K562 (cell line): ENCODE measurements around the gene MOB3B. TPM values are rescaled to one million over a fixed set of nuclear protein-coding genes. Genes with fewer than 3 reads are reported as not detected.

Experiments
- ATAC-seq: fragments of 200-7000 bp; cut with Tn5 transposase; 3 replicates; pipeline ENCODE4 v1.9.1; 2020; ENCODE audit warnings: moderate library complexity
- BruUV-seq: library from RNA; stranded (reverse); fragments of 400-500 nt; replicated peaks from 2 replicates; lab custom pipeline; 2021; lab: Mats Ljungman, UMichigan
- CTCF ChIA-PET: fragments of 300-600 bp; formaldehyde crosslinking; extraction: SDS; loops from one replicate; lab custom pipeline; 2021; ENCODE audit warnings: low intra/inter-chr PET ratio; lab: Yijun Ruan, JAX
- POLR2A ChIA-PET: fragments of 300-600, 350-650 bp; sonication (Branson Sonifier 250); formaldehyde crosslinking; extraction: SDS; loops from one replicate; lab custom pipeline; 2021; ENCODE audit warnings: antibody characterized with exemption, inconsistent platforms; lab: Yijun Ruan, JAX
- DNase-seq, 4 experiments: peaks; one replicate each; pipeline versions ENCODE4 v3.0.0 to v3.0.0-alpha.2; 2011 to 2018; ENCODE audit warnings: low spot score in 3 of 4, mixed read lengths in 3 of 4; ENCODE audit errors: extremely low read depth in 1 of 4
- FAIRE-seq: peaks from 2 replicates; lab custom pipeline; 2011; peaks lifted over from hg19 to GRCh38; lab: Jason Lieb, UNC
- H2AFZ ChIP-seq: 2 replicates; pipeline ENCODE4 v1.6.0; 2011; ENCODE audit warnings: low read depth, low read length, control low read depth, inconsistent platforms
- H3K27ac ChIP-seq: fragments of 200-600 bp; 3 replicates; pipeline ENCODE4 v1.8.0; 2011; ENCODE audit warnings: low read depth, mild to moderate bottlenecking, control low read depth, inconsistent platforms, low read length, moderate library complexity, mixed read lengths; ENCODE audit errors: extremely low read depth
- H3K27me3 ChIP-seq, 2 experiments: fragments of 300-600 bp in 1 of 2; 2 replicates in 1 of 2; 3 replicates in 1 of 2; pipeline versions ENCODE4 v1.6.0 to v1.8.0; 2011; ENCODE audit warnings: inconsistent platforms in 2 of 2, low read length in 2 of 2, mild to moderate bottlenecking in 1 of 2, mixed read lengths in 1 of 2, moderate library complexity in 1 of 2; ENCODE audit not compliant: control insufficient read depth in 2 of 2, insufficient read depth in 2 of 2
- H3K36me3 ChIP-seq: fragments of 300-600 bp; 3 replicates; pipeline ENCODE4 v1.8.0; 2011; ENCODE audit warnings: mild to moderate bottlenecking, low read length, inconsistent platforms; ENCODE audit not compliant: control insufficient read depth, insufficient read depth
- H3K4me1 ChIP-seq, 2 experiments: fragments of 200-600 bp in 1 of 2; replicated peaks in 1 of 2; 2 replicates in 1 of 2; 3 replicates in 1 of 2; pipeline versions ENCODE4 v1.5.1 to v1.8.0; 2011; ENCODE audit warnings: inconsistent platforms in 2 of 2, low read length in 2 of 2, mild to moderate bottlenecking in 1 of 2, mixed read lengths in 1 of 2, moderate library complexity in 1 of 2; ENCODE audit not compliant: control insufficient read depth in 2 of 2, insufficient read depth in 2 of 2
- H3K4me2 ChIP-seq: 2 replicates; pipeline ENCODE4 v1.6.1; 2011; ENCODE audit warnings: low read length, control low read depth, inconsistent platforms, mixed read lengths; ENCODE audit not compliant: insufficient read depth
- H3K4me3 ChIP-seq: fragments of 200-600 bp; sonication (generic), shearing (Covaris generic); 2 replicates; pipeline ENCODE4 v1.5.1; 2016; ENCODE audit warnings: control low read depth, inconsistent platforms
- H3K79me2 ChIP-seq: fragments of 200-600 bp; 3 replicates; pipeline ENCODE4 v1.8.0; 2011; ENCODE audit warnings: low read length, inconsistent platforms; ENCODE audit not compliant: control insufficient read depth, insufficient read depth
- H3K9ac ChIP-seq, 2 experiments: 2 replicates each; pipeline versions ENCODE4 v1.6.0 to v1.6.1; 2011; ENCODE audit warnings: low read depth in 2 of 2, low read length in 2 of 2, control low read depth in 1 of 2, inconsistent platforms in 1 of 2, mild to moderate bottlenecking in 1 of 2, mixed read lengths in 1 of 2; ENCODE audit not compliant: insufficient read depth in 1 of 2
- H3K9me1 ChIP-seq: one replicate; pipeline ENCODE4 v1.6.0; 2011; ENCODE audit warnings: inconsistent platforms, mild to moderate bottlenecking, low read length, moderate library complexity; ENCODE audit not compliant: control insufficient read depth, insufficient read depth
- H3K9me3 ChIP-seq: replicated peaks from 2 replicates; pipeline ENCODE4 v1.5.1; 2011; ENCODE audit warnings: low read depth, low read length, inconsistent platforms; ENCODE audit not compliant: control insufficient read depth, insufficient read depth
- H4K20me1 ChIP-seq: replicated peaks from 2 replicates; pipeline ENCODE4 v1.6.1; 2011; ENCODE audit warnings: low read length, inconsistent platforms, mixed read lengths; ENCODE audit not compliant: control insufficient read depth, insufficient read depth
- ETV1 ChIP-seq: fragments of 450-650 bp; conservative IDR thresholded peaks from 2 replicates; pipeline ENCODE4 v1.6.1; 2016; ENCODE audit warnings: missing genetic modification characterization, control low read depth, low read depth, missing compliant biosample characterization
- ETV6 ChIP-seq, 3 experiments: fragments of 150-350 bp in 1 of 3; sonication (generic) in 1 of 3; formaldehyde crosslinking in 1 of 3; IDR thresholded peaks; 2 replicates each; pipeline versions ENCODE4 v1.6.1 to v1.8.0; 2014 to 2022; ENCODE audit warnings: borderline replicate concordance in 2 of 3, low read depth in 2 of 3, antibody characterized with exemption in 1 of 3, low read length in 1 of 3, mild to moderate bottlenecking in 1 of 3, missing genetic modification reagents in 1 of 3
- FOXP1 ChIP-seq: sonication (generic); formaldehyde crosslinking; IDR thresholded peaks from 2 replicates; pipeline ENCODE4 v1.8.0; 2022; ENCODE audit warnings: mild to moderate bottlenecking, missing genetic modification reagents
- HDAC2 ChIP-seq: fragments of 450-650 bp; IDR thresholded peaks from 2 replicates; pipeline ENCODE4 v1.6.1; 2016; ENCODE audit warnings: mild to moderate bottlenecking
- KLF10 ChIP-seq: fragments of 250-450 bp; sonication (Bioruptor Pico); IDR thresholded peaks from 2 replicates; pipeline ENCODE4 v1.6.1; 2021; ENCODE audit warnings: matching md5 sums
- MYNN ChIP-seq, 2 experiments: sonication (generic); formaldehyde crosslinking in 1 of 2; IDR thresholded peaks; 2 replicates each; pipeline versions ENCODE4 v1.5.0 to v1.6.1; 2016 to 2020; ENCODE audit warnings: antibody characterized with exemption in 1 of 2, missing genetic modification reagents in 1 of 2
- ZNF764 ChIP-seq: fragments of 250-450 bp; sonication (Bioruptor Pico); IDR thresholded peaks from 2 replicates; pipeline ENCODE4 v1.4.0; 2020; ENCODE audit warnings: low read depth, mild to moderate bottlenecking, moderate library complexity
- WGBS: fragments of 100-300 bp; shearing (Covaris generic); methylation state at CpG from one replicate; pipeline ENCODE4 v1.1.6; 2016; ENCODE audit warnings: low coverage, mixed read lengths; ENCODE audit not compliant: insufficient coverage; ENCODE audit errors: missing lambda C conversion rate; 5-methylcytosine and 5-hydroxymethylcytosine counted together
- in situ Hi-C: fragments of 300-500 bp; cut with MboI; formaldehyde crosslinking; loops from 4 replicates; pipeline ENCODE4 v1.15.0; 2018; ENCODE audit warnings: inconsistent platforms, mixed read lengths
- intact Hi-C: fragments of 100-400 bp; cut with micrococcal nuclease; formaldehyde crosslinking; loops from 2 replicates; pipeline ENCODE4 v1.14.2; 2022
- polyA plus RNA-seq, 8 experiments: library from polyadenylated mRNA; depleted of rRNA in 4 of 8; stranded (reverse) in 5 of 8; unstranded in 3 of 8; fragments of >200 nt; fragmentation: Nextera tagmentation in 2 of 8; fragmentation: Illumina TruSeq in 1 of 8; extraction: Ambion mirVana in 2 of 8; extraction: Trizol in 1 of 8; gene quantifications; 2 replicates each; pipeline versions ENCODE4 v1.2.1 to v1.2.3, GENCODE V29; 2011 to 2014; ENCODE audit warnings: inconsistent platforms in 1 of 8, missing spikeins in 1 of 8
- total RNA-seq, 7 experiments: library from RNA; depleted of rRNA in 6 of 7; stranded (reverse); fragments of >200 nt in 6 of 7; fragmentation: Illumina TruSeq in 2 of 7; extraction: Trizol in 2 of 7; gene quantifications; 2 replicates each; pipeline versions ENCODE4 v1.2.1 to v1.2.3, GENCODE V29; 2011 to 2021; ENCODE audit warnings: low replicate concordance in 1 of 7

Gene MOB3B
- total and polyA plus RNA-seq, 9 of the 15 experiments (the other 6 are each of a cell fraction or from before 2014, with no cell fraction given) = 3.6 to 12.8 (median 7.2) TPM

GRCh38 chr9:27348785-27349697 is 180.6 kb downstream of the MOB3B start:
- H3K4me3 ChIP-seq = no peak overlapping the region
- POLR2A ChIA-PET = no interaction called here
- CTCF ChIA-PET = interaction anchor here (0.6 kb wide), 1 partner anchor 111 kb away, joined by 4 read pairs; no protein-coding TSS in a partner anchor
- H3K4me2 ChIP-seq = no peak overlapping the region
- H3K36me3 ChIP-seq = peaks cover 3% of the 10 kb centered on the region; the same call in 1 of the 3 replicates
- in situ Hi-C loops = no loop called here
- no peaks in the 10 kb centered on the region for H3K27me3 ChIP-seq
- no peaks in the 10 kb centered on the region for H3K9me1 ChIP-seq
- H3K27ac ChIP-seq = no peak overlapping the region
- no peaks in the 10 kb centered on the region; a peak in 1 of 5 replicates for H3K4me1 ChIP-seq
- peaks cover 3% of the 10 kb centered on the region for H3K79me2 ChIP-seq
- no peak for ATAC-seq
- DNase-seq = no peak
- TF ChIP-seq ZNF764 = no peak
- no peak for TF ChIP-seq ETV6 (IDR thresholded peaks at IDR 0.05; ENCODE audit: borderline replicate concordance in 1 of 2, low read depth in 2 of 2, low read length in 1 of 2)
- no peak for TF ChIP-seq ETV6 (CRISPR knock-in tag; IDR thresholded peaks at IDR 0.05; ENCODE audit: borderline replicate concordance)
- TF ChIP-seq KLF10 (CRISPR knock-in tag) = no peak
- TF ChIP-seq ETV1 (tag) = no peak
- TF ChIP-seq FOXP1 (CRISPR knock-in tag) = no peak
- TF ChIP-seq HDAC2 = no peak
- TF ChIP-seq MYNN (IDR thresholded peaks at IDR 0.05) = no peak
- TF ChIP-seq MYNN (CRISPR knock-in tag; IDR thresholded peaks at IDR 0.05) = no peak
- TF ChIP-seq, all 486 proteins: peak for 0
- FAIRE-seq = no peak
- H2AFZ ChIP-seq = no peak overlapping the region
- H4K20me1 ChIP-seq = no peaks in the 10 kb centered on the region
- intact Hi-C loops = no loop called here
- no TSS peak for BruUV-seq
- H3K9me3 ChIP-seq = no peaks in the 10 kb centered on the region
- 88% methylated on average over 2 of the region's 5 CpGs for WGBS
- H3K9ac ChIP-seq = no peak overlapping the region
